ENCODE measurements around the gene COQ10B.
"Not testable (repeated sequence)": the region's sequence is repeated elsewhere in the genome, so short reads cannot be mapped to it uniquely, and the experiment has no call there.

The COQ10B gene

DNA sequence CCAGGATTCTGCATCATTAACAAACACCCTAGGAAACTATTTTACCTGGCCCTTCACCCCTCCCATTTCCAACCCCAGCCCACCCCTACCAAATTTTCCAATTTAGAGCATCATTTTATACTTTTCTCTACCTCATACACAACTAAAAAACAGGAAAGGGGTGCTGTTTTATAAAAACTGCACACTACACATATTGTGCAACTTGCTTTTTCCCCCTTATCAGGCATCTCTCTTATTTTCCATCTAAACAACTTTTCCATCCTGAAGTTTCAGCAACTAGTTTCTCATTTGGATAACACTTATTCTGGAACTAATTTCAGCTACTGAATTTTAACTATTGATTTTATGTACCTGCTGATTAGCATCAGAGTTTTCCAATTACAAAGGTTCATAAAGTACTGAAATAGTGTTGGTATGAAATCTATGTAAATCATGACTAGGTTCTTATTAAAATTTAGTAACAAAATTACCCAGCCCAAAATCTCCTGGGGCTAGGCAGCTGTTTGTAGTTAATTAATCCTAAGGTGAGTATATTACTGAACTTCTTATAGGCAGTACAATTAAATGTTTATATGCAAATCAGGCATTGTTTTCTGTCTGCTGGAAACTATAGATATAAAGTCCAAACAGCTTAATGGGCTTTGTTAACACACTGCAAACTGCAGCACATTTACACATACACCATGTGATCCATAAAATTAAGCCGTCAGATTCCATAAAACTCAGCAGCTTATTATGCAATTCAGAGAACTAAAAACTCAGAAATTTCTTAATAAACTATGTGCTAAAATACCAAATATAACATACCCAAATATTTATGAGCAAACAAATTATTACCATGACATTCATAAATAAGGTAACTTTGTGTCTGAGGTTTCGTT is 26.4 kb upstream of the COQ10B start:
- Histone ChIP-seq H3K4me1 (ENCODE audit: low read length) (peaks cover 32% of the 10 kb centered on the region), H3K36me3 (replicated peaks; ENCODE audit: low read depth, low read length) (peaks cover 17% of the 10 kb centered on the region), H3K9ac (ENCODE audit: low read length) (no peak overlapping the region), H2AFZ (ENCODE audit: low read depth, low read length) (no peak overlapping the region), H3K79me2 (ENCODE audit: low read length) (peaks cover 100% of the 10 kb centered on the region), H4K20me1 (ENCODE audit: insufficient read depth, low read length) (peaks cover 88% of the 10 kb centered on the region), H3K4me3 (ENCODE audit: low read length) (no peak overlapping the region), H3K27me3 (ENCODE audit: low read depth, low read length) (no peaks in the 10 kb centered on the region), H3K27ac (ENCODE audit: low read length) (no peak overlapping the region), H3K9me3 (ENCODE audit: insufficient read depth, low read length) (no peaks in the 10 kb centered on the region), H3K4me2 (ENCODE audit: low read length) (no peak overlapping the region)
- TF ChIP-seq, protein P1, sequence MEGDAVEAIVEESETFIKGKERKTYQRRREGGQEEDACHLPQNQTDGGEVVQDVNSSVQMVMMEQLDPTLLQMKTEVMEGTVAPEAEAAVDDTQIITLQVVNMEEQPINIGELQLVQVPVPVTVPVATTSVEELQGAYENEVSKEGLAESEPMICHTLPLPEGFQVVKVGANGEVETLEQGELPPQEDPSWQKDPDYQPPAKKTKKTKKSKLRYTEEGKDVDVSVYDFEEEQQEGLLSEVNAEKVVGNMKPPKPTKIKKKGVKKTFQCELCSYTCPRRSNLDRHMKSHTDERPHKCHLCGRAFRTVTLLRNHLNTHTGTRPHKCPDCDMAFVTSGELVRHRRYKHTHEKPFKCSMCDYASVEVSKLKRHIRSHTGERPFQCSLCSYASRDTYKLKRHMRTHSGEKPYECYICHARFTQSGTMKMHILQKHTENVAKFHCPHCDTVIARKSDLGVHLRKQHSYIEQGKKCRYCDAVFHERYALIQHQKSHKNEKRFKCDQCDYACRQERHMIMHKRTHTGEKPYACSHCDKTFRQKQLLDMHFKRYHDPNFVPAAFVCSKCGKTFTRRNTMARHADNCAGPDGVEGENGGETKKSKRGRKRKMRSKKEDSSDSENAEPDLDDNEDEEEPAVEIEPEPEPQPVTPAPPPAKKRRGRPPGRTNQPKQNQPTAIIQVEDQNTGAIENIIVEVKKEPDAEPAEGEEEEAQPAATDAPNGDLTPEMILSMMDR (IDR thresholded peaks at IDR 0.05; ENCODE audit: low read depth, low read length): no peak
- TF ChIP-seq EZH2phosphoT487 (IDR thresholded peaks at IDR 0.05; ENCODE audit: low read depth): no peak

GRCh38 chr2:197427986-197428385 is 25.4 kb upstream of the COQ10B start:
- Histone ChIP-seq H3K9ac (ENCODE audit: low read length) (no peak overlapping the region), H3K79me2 (ENCODE audit: low read length) (peaks cover 100% of the 10 kb centered on the region), H3K36me3 (replicated peaks; ENCODE audit: low read depth, low read length) (peaks cover 15% of the 10 kb centered on the region), H3K9me3 (ENCODE audit: insufficient read depth, low read length) (no peaks in the 10 kb centered on the region), H3K4me1 (ENCODE audit: low read length) (peaks cover 42% of the 10 kb centered on the region), H3K27ac (ENCODE audit: low read length) (no peak overlapping the region), H3K27me3 (ENCODE audit: low read depth, low read length) (no peaks in the 10 kb centered on the region), H3K4me3 (ENCODE audit: low read length) (no peak overlapping the region), H2AFZ (ENCODE audit: low read depth, low read length) (no peak overlapping the region), H3K4me2 (ENCODE audit: low read length) (no peak overlapping the region), H4K20me1 (ENCODE audit: insufficient read depth, low read length) (peaks cover 96% of the 10 kb centered on the region)
- TF ChIP-seq, protein P1 (IDR thresholded peaks at IDR 0.05; ENCODE audit: low read depth, low read length): no peak
- TF ChIP-seq EZH2phosphoT487 (IDR thresholded peaks at IDR 0.05; ENCODE audit: low read depth): no peak

- Histone ChIP-seq H3K9ac (ENCODE audit: low read length) (no peak overlapping the region), H3K9me3 (ENCODE audit: insufficient read depth, low read length) (no peaks in the 10 kb centered on the region), H3K79me2 (ENCODE audit: low read length) (peaks cover 93% of the 10 kb centered on the region), H3K4me1 (ENCODE audit: low read length) (peaks cover 55% of the 10 kb centered on the region), H3K27ac (ENCODE audit: low read length) (no peak overlapping the region), H3K4me2 (ENCODE audit: low read length) (peak overlapping the region; percentile 95), H4K20me1 (ENCODE audit: insufficient read depth, low read length) (peaks cover 73% of the 10 kb centered on the region), H2AFZ (ENCODE audit: low read depth, low read length) (no peak overlapping the region), H3K27me3 (ENCODE audit: low read depth, low read length) (no peaks in the 10 kb centered on the region), H3K36me3 (replicated peaks; ENCODE audit: low read depth, low read length) (peaks cover 9% of the 10 kb centered on the region), H3K4me3 (ENCODE audit: low read length) (peak overlapping the region; percentile 9; the same call in 1 of the 2 replicates)
- no peak for TF ChIP-seq EZH2phosphoT487 (IDR thresholded peaks at IDR 0.05; ENCODE audit: low read depth)
- TF ChIP-seq, protein P1 (IDR thresholded peaks at IDR 0.05; ENCODE audit: low read depth, low read length): no peak
These were observed 21.5 kb upstream of the COQ10B start for GRCh38 chr2:197431858-197432257.

DNA sequence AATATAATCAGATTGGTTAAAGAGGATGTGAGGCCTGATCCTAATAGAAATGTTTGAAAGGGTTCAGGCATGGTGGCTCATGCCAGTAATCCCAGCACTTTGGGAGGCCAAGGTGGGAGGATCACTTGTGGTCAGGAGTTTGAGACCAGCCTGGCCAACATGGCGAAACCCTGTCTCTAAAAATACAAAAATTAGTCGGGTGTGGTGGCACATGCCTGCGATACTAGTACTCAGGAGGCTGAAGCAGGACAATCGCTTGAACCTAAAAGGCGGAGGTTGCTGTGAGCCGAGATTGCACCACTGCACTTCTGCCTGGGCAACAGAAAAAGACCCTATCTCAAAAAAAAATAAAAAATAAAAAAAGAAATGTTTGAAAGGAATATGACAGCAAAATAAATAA is 20.8 kb upstream of the COQ10B start:
- H3K4me3 ChIP-seq (ENCODE audit: low read length): peak overlapping the region; percentile 94; the same call in 1 of the 2 replicates
- peaks cover 50% of the 10 kb centered on the region for H3K4me1 ChIP-seq (ENCODE audit: low read length)
- peaks cover 87% of the 10 kb centered on the region for H3K79me2 ChIP-seq (ENCODE audit: low read length)
- not testable (repeated sequence) for H3K9ac ChIP-seq (ENCODE audit: low read length); H3K27ac ChIP-seq (ENCODE audit: low read length); H3K9me3 ChIP-seq (ENCODE audit: insufficient read depth, low read length); H2AFZ ChIP-seq (ENCODE audit: low read depth, low read length); H3K36me3 ChIP-seq (replicated peaks; ENCODE audit: low read depth, low read length); H3K27me3 ChIP-seq (ENCODE audit: low read depth, low read length)
- peaks cover 66% of the 10 kb centered on the region for H4K20me1 ChIP-seq (ENCODE audit: insufficient read depth, low read length)
- H3K4me2 ChIP-seq (ENCODE audit: low read length): peak overlapping the region; percentile 95
